ENCODE measurements around the gene SLC34A3. TPM values are rescaled to one million over a fixed set of nuclear protein-coding genes. Genes with fewer than 3 reads are reported as not detected.

Gene SLC34A3
- total RNA-seq, 4 donors from 2014 or later: not detected

- TF ChIP-seq CTCF (IDR thresholded peaks at IDR 0.05; ENCODE audit: low read depth): no peak
Measured at GRCh38 chr9:137220317-137221094, 10.2 kb upstream of the SLC34A3 start.

GRCh38 chr9:137221095-137221505, 9.6 kb upstream of the SLC34A3 start:
- no peak for TF ChIP-seq CTCF (IDR thresholded peaks at IDR 0.05; ENCODE audit: low read depth)

- no peak for TF ChIP-seq CTCF (IDR thresholded peaks at IDR 0.05; ENCODE audit: low read depth)
Measured at GRCh38 chr9:137221506-137222111, 9.1 kb upstream of the SLC34A3 start.

- TF ChIP-seq CTCF (IDR thresholded peaks at IDR 0.05; ENCODE audit: low read depth): no peak
Measured at GRCh38 chr9:137222190-137223077, 8.3 kb upstream of the SLC34A3 start, which contains the start of gene RNF208. Gene RNF208, minus strand, starts transcription at chr9:137222240. Its CDS starts 1,028 bp downstream, at chr9:137221212.

GRCh38 chr9:137223078-137223970, 7.4 kb upstream of the SLC34A3 start:
- TF ChIP-seq CTCF (IDR thresholded peaks at IDR 0.05; ENCODE audit: low read depth): no peak

GRCh38 chr9:137224830-137225694, 5.6 kb upstream of the SLC34A3 start, which contains the start of gene CYSRT1:
Gene CYSRT1, plus strand, starts transcription at chr9:137225174. Its CDS starts 448 bp downstream, at chr9:137225622.
- no peak for TF ChIP-seq CTCF (IDR thresholded peaks at IDR 0.05; ENCODE audit: low read depth)

Data from subcutaneous adipose tissue (tissue), 4 donors.